GM12865 (cell line): Measurements from ENCODE around the gene IER3.

Experiments
- DNase-seq: peaks from one replicate; pipeline ENCODE4 v3.0.0; 2010; ENCODE audit warnings: low read depth
- H3K4me3 ChIP-seq: 2 replicates; pipeline ENCODE4 v1.5.1; 2011; ENCODE audit warnings: mild to moderate bottlenecking, low read depth, low read length, control low read depth
- TF ChIP-seq, protein P1 (sequence below): IDR thresholded peaks from 2 replicates; pipeline ENCODE4 v1.5.1; 2011; ENCODE audit warnings: low read length, control low read depth, low read depth, inconsistent platforms; ENCODE audit not compliant: insufficient read depth; ENCODE audit errors: missing control alignments

IER3 gene

DNA sequence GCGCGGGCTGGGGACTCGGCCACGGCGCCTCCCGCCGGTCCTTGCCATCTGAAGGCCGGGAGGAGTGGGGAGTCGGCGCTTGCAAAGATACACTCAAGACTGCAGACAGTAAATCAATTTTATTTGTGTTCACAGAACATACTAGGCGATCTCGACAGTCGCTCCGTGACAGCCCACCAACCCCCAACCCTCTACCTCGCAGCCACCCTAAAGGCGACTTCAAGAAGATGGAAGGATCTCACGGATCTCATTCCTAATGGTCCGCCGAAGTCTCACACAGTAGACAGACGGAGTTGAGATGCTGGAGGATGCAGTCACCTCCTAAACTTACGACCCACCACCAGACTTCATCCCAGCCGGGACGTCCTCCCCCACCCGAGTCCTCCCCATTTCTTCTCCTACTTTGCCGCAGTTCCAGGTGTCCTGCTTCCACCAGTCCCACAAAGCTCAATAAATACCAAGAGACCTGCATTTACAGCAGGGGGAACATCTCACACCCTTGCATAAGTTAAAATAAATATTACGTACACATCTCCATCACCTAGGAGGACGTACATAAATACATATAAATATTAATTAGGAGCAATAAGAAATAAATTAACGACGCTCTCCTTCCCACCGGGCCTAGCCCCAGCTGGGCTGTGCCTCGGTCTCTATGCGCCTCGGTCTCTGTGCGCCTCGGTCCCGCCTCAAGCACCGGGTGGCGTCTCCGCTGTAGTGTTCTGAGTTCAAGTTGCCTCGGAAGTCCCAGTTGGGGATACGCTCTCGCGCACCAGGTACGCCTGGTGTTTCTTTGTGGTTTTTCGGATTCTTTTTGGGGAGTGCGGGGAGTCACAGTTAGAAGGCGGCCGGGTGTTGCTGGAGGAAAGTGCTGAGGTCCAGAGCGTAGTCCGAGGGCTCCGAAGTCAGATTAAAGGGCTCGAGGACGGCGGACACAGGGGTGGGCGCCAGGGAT is 971 bp downstream of the IER3 start:
- peak overlapping the region; percentile 75 for H3K4me3 ChIP-seq
- peak; percentile 64 for DNase-seq
- TF ChIP-seq, protein P1, sequence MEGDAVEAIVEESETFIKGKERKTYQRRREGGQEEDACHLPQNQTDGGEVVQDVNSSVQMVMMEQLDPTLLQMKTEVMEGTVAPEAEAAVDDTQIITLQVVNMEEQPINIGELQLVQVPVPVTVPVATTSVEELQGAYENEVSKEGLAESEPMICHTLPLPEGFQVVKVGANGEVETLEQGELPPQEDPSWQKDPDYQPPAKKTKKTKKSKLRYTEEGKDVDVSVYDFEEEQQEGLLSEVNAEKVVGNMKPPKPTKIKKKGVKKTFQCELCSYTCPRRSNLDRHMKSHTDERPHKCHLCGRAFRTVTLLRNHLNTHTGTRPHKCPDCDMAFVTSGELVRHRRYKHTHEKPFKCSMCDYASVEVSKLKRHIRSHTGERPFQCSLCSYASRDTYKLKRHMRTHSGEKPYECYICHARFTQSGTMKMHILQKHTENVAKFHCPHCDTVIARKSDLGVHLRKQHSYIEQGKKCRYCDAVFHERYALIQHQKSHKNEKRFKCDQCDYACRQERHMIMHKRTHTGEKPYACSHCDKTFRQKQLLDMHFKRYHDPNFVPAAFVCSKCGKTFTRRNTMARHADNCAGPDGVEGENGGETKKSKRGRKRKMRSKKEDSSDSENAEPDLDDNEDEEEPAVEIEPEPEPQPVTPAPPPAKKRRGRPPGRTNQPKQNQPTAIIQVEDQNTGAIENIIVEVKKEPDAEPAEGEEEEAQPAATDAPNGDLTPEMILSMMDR, result no peak

GRCh38 chr6:30742316-30743098 is 1.8 kb downstream of the IER3 start, which contains the start of gene FLOT1:
FLOT1 (minus strand) TSS chr6:30742687; CDS start chr6:30742189, 498 bp downstream.
- TF ChIP-seq, protein P1, result no peak

DNA sequence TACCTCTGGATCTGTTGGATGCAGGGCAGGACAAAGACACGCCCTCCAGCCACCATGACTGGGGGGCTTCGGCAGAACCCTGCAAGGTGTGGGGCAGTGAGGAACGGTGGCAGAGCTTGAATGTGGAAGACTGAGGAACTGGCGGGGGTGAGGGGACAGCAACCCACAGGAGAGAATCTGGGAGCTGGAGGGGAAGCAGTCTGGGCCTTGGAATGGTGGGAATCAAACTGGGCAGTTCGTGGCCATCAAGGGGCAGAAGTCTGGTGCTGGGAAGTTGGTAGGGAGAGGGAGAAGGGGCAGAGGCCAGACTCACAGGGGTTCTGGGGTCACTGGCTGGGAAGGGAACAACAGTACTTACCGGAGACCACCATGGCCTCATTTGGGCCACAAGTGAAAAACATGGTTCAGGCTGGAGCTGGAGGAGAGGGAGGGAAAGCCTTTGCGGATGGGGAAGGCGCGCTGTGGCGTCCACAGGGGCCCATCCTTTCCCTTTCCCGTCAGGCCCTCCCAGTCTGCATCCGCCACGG is 2.5 kb downstream of the IER3 start:
- DNase-seq, result peak; percentile 40
- TF ChIP-seq, protein P1, result no peak
- peak overlapping the region; percentile 75 for H3K4me3 ChIP-seq

More at GRCh38 chr6:30742316-30743098, 1.8 kb downstream of the IER3 start, which contains the start of gene FLOT1:
- peak; percentile 98 for DNase-seq
- H3K4me3 ChIP-seq, result peak within 1 kb of the TSS; percentile 75

DNA sequence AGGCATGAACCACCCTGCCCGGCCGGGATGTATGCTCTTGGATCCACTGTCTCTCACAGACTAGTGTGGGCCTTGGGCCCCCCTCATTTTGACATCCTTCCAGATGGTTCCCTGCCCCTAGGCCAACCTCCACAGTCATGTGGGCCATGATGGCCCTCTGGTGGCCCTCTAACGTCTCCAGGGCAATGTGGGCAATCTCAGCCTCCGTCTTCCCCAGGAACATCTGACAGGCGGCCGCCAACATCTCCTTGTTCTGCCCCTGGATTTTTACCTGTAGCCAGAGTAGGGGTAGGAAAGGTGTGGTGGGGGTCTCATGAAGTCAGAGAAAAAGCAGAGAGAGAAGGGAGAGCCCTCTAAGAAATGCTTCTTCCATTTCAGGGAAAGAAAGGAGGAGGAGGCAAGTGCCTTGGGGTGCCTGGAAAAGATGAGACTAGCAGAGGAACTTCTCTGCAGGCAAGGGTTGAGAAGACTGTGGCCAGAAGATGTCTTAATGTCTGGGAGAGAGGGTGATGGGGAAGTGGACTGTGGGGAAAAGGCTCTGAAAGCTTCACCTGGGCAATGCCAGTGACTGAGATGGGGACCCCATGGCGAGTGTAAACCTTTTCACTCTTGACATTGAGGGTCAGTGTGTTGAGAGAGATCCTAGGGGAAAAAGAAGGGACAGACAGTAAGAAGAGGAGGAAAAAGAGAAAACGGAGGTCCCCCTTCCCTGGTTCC is 3.1 kb downstream of the IER3 start:
- DNase-seq, result peak; percentile 16
- TF ChIP-seq, protein P1, result no peak
- peak overlapping the region; percentile 75 for H3K4me3 ChIP-seq

DNA sequence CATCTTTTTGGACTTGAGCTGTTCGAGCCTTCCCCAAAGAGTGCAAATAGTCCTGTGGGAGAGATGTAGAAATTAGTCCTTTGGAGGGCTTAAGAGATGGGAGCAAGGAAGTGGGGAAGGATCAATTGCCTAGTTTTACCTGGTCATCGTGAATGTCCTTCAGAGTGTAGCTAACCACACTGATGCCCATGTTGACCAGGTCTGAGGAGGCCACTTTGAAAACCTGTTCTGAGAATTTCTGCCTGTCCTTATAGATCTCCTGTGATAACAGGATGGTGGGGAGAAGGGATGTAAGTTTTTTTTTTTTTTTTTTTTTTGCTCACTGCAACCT is 3.8 kb downstream of the IER3 start:
- no peak for DNase-seq
- TF ChIP-seq, protein P1, result no peak
- no peak overlapping the region for H3K4me3 ChIP-seq

- H3K4me3 ChIP-seq, result no peak overlapping the region
- DNase-seq, result no peak
- TF ChIP-seq, protein P1, result no peak
Measured at GRCh38 chr6:30738532-30738931, 5.8 kb downstream of the IER3 start.
